HG02798 (cell line): ENCODE measurements around the gene DPAGT1.
"Not testable (repeated sequence)": the region's sequence is repeated elsewhere in the genome, so short reads cannot be mapped to it uniquely, and the experiment has no call there.

Experiments
- ATAC-seq: cut with Tn5 transposase; IDR thresholded peaks from one replicate; pipeline ENCODE4 v1.9.1; 2021; ENCODE audit warnings: mild to moderate bottlenecking; ENCODE audit not compliant: unreplicated experiment, poor library complexity

Gene DPAGT1

DNA sequence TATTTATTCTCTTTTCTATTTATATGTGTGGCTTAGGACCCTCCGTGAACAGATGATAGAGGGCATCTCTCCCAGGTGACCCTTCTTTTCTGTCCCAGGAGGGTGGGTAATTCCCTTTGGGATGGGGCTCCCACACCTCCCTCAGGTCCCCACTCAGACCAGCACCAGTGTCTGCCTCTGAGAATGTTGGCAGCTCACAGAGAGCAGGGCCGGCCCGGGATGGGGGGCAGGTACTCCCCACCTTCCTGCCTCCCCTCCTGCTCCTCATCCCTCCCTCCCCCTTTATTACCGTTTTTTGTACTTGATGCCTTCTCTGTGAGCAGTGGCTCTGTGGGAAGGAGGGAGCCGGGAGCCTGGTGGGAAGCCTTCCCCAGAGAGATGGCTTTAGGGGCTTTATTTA, 14.9 kb upstream of the DPAGT1 start:
- no peak for ATAC-seq

GRCh38 chr11:119116235-119116594, 14.6 kb upstream of the DPAGT1 start:
- no peak for ATAC-seq

- ATAC-seq = no peak
These were observed 14.0 kb upstream of the DPAGT1 start for GRCh38 chr11:119115484-119116234.

DNA sequence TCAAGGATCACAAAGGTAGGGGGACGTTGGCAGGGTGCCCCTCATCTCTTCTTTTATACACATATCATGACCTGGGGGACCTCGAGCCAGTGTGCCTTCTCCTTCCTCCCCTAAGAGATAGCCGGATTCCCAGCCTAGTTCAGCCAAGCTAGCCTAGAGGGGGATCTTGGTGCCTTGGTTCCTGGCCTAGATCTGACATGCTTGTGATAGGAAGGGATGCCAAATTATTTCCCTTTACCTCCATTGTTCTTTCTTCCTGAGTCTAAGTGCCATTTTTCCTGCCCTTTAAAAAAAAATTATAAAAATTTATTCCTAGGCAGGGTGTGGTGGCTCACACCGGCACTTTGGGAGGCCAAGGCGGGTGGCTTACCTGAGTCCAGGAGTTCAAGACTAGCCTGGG, 12.7 kb upstream of the DPAGT1 start:
- no peak for ATAC-seq

DNA sequence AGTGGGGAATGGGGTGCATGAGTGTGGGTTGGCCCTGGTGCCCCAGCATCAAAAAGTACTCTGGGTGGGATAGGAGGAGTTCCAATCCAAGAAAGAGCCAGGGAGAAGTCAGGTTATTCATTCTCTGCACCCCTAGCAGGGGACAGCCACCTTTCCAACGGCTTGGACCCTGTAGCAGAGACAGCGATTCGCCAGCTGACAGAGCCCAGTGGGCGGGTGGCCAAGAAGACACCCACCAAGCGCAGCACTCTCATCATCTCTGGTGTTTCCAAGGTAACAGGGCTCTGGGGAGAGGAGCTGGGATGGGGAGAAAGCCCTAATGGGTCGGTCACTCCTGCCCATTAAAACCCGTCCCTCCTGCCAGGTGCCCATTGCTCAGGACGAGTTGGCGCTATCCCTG, 12.1 kb upstream of the DPAGT1 start:
- ATAC-seq = no peak

DNA sequence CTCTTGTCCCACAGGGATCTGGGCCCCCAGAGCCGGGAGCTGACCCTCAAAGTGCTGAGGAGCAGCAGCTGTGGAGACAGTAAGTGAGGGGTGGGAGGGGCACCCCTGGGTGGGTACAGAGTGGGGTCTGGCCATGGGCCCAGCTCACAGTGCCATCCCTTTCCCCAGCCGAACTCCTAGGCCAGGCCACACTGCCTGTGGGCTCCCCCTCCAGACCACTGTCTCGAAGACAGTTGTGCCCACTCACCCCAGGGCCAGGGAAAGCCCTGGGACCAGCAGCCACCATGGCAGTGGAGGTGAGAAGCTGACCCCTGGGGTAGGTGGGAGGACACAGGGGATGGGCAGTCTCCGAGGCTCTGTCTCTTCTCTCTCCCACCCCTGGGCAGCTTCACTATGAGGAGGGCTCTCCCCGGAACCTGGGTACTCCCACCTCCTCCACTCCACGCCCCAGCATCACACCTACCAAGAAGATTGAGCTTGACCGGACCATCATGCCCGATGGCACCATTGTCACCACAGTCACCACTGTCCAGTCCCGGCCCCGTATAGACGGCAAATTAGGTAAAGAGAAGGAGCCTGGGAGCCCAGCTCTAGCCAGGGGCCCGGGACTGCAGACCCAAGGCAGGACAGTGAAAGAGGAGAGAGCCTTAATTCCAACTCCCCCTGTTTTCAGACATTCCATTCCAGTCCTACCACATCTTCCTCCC, 10.8 kb upstream of the DPAGT1 start:
- no peak for ATAC-seq

GRCh38 chr11:119111361-119111925, 9.8 kb upstream of the DPAGT1 start:
- ATAC-seq = no peak

DNA sequence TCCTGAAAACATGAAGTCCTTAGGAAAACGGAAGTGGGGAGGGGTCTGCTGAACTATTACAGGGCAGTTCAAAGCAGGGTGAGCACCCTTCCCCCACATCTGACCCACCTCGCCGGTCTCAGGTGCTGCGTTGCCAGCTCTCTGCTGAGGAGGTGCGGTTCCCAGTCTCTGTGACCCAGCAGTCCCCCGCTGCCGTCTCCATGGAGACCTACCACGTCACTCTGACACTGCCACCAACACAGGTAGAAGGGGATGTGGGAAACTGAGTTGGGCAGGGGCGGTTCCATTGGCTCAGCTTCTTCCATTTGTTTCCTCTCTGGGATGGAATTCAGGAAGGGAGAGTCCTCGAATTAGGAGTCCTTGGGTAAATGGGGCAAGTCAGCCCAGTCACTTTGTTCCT, 8.8 kb upstream of the DPAGT1 start:
- no peak for ATAC-seq

DNA sequence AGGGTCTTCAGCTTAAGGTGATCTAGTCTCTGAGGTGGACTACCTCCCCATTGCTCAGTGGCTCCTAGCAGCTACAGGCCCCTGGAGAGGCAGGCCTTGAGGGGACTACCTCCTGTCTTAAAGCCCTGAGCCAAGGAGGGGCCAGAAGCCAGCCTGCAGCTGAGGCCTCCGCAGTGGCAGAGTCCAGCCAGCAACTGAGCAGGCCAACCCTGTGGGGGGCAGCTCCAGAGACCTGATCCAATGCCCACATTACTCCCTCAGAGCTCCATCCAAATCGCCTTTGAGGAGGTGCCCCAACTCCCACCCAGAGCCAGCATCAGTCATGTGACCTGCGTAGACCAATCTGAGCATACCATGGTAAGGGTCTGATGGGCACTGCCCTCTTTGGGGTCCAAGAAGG, 8.2 kb upstream of the DPAGT1 start:
- no peak for ATAC-seq

- no peak for ATAC-seq
These were observed 7.2 kb upstream of the DPAGT1 start for GRCh38 chr11:119108857-119109221.

- no peak for ATAC-seq
These were observed 6.6 kb upstream of the DPAGT1 start for GRCh38 chr11:119108146-119108856.

- peak; percentile 25 for ATAC-seq
These were observed 6.0 kb upstream of the DPAGT1 start for GRCh38 chr11:119107538-119108145.

DNA sequence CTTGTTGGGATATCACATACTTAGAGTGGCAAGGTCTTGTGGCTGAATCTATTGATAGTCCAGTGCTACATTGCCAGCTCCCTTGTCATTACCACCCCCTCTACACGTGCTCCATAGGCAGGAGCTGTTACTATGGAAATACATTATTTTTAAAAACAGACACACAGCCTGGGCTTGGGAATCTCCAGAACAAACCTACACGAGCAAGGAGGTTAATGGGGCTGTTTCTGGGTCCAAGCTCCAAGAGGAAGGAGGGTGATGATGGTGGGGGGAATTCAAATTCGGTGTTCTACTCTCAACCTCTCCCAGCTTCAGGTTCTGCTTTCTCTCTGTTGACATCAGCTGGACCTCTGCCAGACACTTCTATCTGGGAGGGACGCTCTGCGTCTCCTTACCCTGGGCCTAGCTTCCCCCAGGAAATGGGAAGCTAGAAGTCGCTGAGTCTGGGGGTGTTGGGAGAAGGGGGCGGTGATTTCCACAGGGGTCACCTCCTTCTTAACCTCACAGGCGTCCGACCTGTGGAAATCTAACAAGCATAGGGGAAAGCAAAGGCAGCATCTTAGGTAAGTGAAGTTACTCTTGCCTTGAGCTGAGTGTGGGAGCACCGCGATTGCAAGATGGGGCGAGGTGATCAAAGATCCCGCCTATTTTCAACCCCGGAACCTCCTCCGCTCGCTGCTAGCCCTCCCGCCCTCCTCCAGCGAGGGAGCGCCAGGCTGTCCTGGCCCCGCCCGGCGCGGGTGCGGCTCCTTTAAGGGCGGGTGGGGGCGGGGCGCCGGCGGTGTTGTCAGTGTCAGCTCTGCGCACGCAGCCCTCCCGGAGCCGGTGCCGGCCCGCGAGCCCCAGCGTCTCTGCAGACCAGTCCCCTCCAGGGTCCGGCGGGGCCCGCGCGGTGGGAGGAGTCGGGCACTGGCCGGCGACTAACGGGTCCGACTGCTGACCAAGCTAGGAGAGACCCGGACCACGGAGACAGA, 5.2 kb upstream of the DPAGT1 start, which contains the start of gene C2CD2L:
Gene C2CD2L (plus strand): TSS at position 781 of the 974 bp plus-strand sequence. CDS start 398 bp downstream, outside the sequence.
- ATAC-seq = peak; percentile 86

DNA sequence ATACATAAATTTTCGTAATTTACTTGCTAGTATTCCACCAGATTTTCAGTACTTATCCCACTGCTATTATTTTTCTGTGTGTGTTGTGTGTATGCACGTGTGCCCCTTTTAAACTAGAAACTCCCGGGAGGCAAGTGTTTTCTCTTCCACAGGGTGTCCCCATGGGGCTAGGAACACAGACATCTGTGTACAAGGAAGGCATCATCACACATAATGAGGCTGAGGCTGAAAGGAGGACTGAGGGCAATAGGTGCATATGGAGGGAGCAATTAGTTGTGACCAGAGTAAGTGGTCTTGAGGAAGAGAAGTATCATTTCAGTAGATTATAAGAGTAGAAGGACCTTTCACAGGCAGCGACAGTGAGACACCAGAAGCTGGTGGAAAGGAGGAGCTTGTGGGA, 2.1 kb upstream of the DPAGT1 start:
- no peak for ATAC-seq

- not testable (repeated sequence) for ATAC-seq
These were observed 1.6 kb upstream of the DPAGT1 start for GRCh38 chr11:119103161-119103664.

DNA sequence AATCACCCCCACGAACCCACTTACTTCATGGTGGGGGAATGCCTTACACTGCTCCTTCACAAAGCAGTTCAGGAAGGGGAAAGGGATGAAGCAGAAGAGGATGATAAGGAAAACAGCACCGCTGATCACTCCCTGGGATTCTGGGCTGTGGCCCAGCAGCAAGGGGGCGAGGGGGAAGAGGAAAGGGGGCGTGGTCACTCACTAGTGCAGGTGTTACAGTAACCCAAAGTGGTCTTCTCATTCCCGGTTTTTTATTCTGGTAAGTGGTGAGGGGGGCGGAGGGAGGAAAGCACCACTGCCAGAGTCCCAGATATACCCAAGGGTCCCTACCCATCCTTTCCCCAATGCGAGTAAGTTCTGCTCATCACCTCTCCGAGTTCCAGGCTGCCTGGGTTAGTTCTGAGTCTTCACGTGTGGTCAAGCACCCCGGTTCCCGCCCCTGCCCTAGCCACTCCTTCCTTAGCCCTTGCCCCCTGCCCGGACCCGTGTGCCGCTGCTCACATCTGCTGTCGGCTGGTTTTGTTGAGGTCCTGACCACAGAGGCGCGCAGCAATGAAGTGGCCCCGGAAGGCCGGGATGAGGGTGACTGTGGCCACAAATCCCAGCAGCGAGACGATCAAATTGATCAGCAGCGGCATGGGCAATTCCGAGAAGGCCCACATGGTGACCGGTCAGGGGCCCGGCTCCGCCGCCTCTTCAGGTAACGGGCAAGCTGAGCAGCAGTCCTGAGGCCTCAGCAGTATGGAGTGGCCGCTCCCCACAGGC, 477 bp downstream of the DPAGT1 start:
- ATAC-seq = peak; percentile 17

GRCh38 chr11:119100246-119100970, 1.2 kb downstream of the DPAGT1 start:
- no peak for ATAC-seq

GRCh38 chr11:119099711-119100110, 1.9 kb downstream of the DPAGT1 start:
- ATAC-seq = no peak
